ENCODE measurements around the gene DYSF.

- TF ChIP-seq CTCF (IDR thresholded peaks at IDR 0.05) (no peak), POLR2A (IDR thresholded peaks at IDR 0.05) (no peak)
Measured at GRCh38 chr2:71604726-71605120, 151.4 kb downstream of the DYSF start.

Measured in lower leg skin (tissue), 3 donors.